A673 (cell line): ENCODE measurements around the gene SPEM1. TPM values are rescaled to one million over a fixed set of nuclear protein-coding genes. Genes with fewer than 3 reads are reported as not detected.
A peak's percentile ranks its signal among the peaks of the same experiment; 100 is the strongest.

Experiments used
- BruUV-seq: library from RNA; stranded (reverse); fragments of 400-500 nt; replicated peaks from 2 replicates; lab custom pipeline; 2021; lab: Mats Ljungman, UMichigan
- CTCF ChIA-PET: fragments of 300-600 bp; sonication (Branson Sonifier 250); formaldehyde crosslinking; loops from one replicate; lab custom pipeline; 2022; ENCODE audit warnings: antibody characterized with exemption; lab: Charles Lee
- POLR2A ChIA-PET: fragments of 300-600 bp; sonication (Branson Sonifier 250); formaldehyde crosslinking; loops from one replicate; lab custom pipeline; 2022; ENCODE audit warnings: antibody characterized with exemption; ENCODE audit not compliant: low non-redundant PET; lab: Charles Lee
- DNase-seq: peaks from one replicate; pipeline ENCODE4 v3.0.0-alpha.2; 2015; ENCODE audit warnings: low spot score
- H3K27ac ChIP-seq: fragments of 200-600 bp; sonication (generic); 2 replicates; pipeline ENCODE4 v1.5.1; 2016; ENCODE audit warnings: mixed run types, low read depth, mild to moderate bottlenecking, mixed read lengths, antibody characterized with exemption, low read length; ENCODE audit not compliant: poor library complexity, severe bottlenecking
- H3K27me3 ChIP-seq: fragments of 200-600 bp; sonication (generic); replicated peaks from 2 replicates; pipeline ENCODE4 v1.6.1; 2017; ENCODE audit warnings: mixed run types, low read depth, mild to moderate bottlenecking, mixed read lengths, antibody characterized with exemption, low read length; ENCODE audit not compliant: insufficient read depth, poor library complexity
- H3K36me3 ChIP-seq: fragments of 200-600 bp; sonication (generic); 2 replicates; pipeline ENCODE4 v1.6.1; 2016; ENCODE audit warnings: mixed run types, mild to moderate bottlenecking, mixed read lengths, antibody characterized with exemption, low read length; ENCODE audit not compliant: insufficient read depth, poor library complexity, severe bottlenecking
- H3K4me1 ChIP-seq: fragments of 200-600 bp; sonication (generic); 2 replicates; pipeline ENCODE4 v1.6.1; 2017; ENCODE audit warnings: mixed run types, mild to moderate bottlenecking, mixed read lengths, antibody characterized with exemption, low read length; ENCODE audit not compliant: insufficient read depth, poor library complexity, severe bottlenecking
- H3K4me3 ChIP-seq: fragments of 200-600 bp; sonication (generic); 2 replicates; pipeline ENCODE4 v1.5.1; 2016; ENCODE audit warnings: low read depth, mixed run types, mild to moderate bottlenecking, mixed read lengths, low read length; ENCODE audit not compliant: poor library complexity, severe bottlenecking
- H3K9me3 ChIP-seq: fragments of 200-600 bp; sonication (generic); 2 replicates; pipeline ENCODE4 v1.6.1; 2016; ENCODE audit warnings: mixed run types, low read depth, mild to moderate bottlenecking, mixed read lengths, antibody characterized with exemption, low read length; ENCODE audit not compliant: poor library complexity, severe bottlenecking
- CTCF ChIP-seq: fragments of 300-800, 200-600 bp; sonication (generic); conservative IDR thresholded peaks from 2 replicates; pipeline ENCODE4 v1.5.1; 2017; ENCODE audit warnings: low read depth, mild to moderate bottlenecking, antibody characterized with exemption, low read length, moderate library complexity, mixed read lengths
- EZH2 ChIP-seq: fragments of 200-600 bp; sonication (generic); IDR thresholded peaks from 2 replicates; pipeline ENCODE4 v1.6.1; 2017; ENCODE audit warnings: borderline replicate concordance, low read depth, mild to moderate bottlenecking, mixed read lengths, antibody characterized with exemption, low read length; ENCODE audit not compliant: poor library complexity, severe bottlenecking
- intact Hi-C: fragments of 100-400 bp; cut with micrococcal nuclease; formaldehyde crosslinking; loops from one replicate; pipeline ENCODE4 v1.10.0; 2022; ENCODE audit not compliant: unreplicated experiment
- total RNA-seq: library from RNA; stranded (reverse); gene quantifications from 2 replicates; pipeline ENCODE4 v1.2.3, GENCODE V29; 2021

SPEM1 gene
- total RNA-seq, 1 experiment from 2014 or later = 0.43 TPM

DNA sequence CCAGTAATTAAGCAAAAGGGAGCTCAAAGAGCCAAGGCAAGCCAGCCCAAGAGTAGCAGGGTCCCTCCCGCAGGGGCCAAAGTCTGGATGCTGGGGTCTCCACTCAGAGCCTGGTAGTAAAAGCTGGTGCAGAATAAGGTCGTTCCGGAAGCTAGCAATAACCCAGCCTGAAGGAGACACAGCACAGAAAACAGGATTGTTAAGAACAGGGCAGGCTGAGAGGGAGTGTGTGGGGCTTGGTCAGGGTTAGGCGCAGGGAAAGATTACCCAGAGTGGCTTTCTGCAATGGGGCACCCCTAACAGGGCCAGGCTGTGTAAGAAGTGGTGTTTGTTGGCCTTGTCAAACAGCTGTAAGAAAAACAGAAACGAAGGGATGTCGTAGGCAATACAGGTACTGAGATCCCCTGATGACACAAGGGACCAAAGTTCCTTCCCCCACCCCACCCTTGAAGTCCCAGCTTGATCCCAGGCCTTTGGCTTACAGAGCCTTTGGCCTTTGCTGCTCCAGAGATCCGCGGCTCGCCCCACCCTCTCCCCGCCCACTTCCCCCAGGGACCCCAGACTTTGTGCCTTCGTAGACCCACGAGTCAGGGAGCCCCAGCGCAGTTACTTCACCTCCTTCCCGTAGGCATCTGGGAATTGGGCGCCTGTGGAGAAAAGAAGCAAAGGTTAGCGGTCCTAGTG lies 16.9 kb upstream of the SPEM1 start:
- ChIA-PET POLR2A (interaction anchor here (1.3 kb wide), 1 partner anchor 32 kb away, joined by 5 read pairs; the partner anchor contains the start of gene TMEM102), CTCF (interaction anchor here (1.2 to 1.5 kb wide), 2 partner anchors 9 to 34 kb away, joined by 6 to 7 read pairs; partner anchors contain the start of gene PLSCR3)
- no peak for TF ChIP-seq CTCF
- TF ChIP-seq EZH2 = no peak
- H3K4me1 ChIP-seq = peaks cover 17% of the 10 kb centered on the region
- no peaks in the 10 kb centered on the region for H3K9me3 ChIP-seq
- peak; percentile 55 for DNase-seq
- H3K27ac ChIP-seq = peak overlapping the region; percentile 81
- H3K27me3 ChIP-seq = no peaks in the 10 kb centered on the region
- no peaks in the 10 kb centered on the region for H3K36me3 ChIP-seq
- TSS peak; percentile 85 for BruUV-seq
- intact Hi-C loops = no loop called here
- peak overlapping the region; percentile 61 for H3K4me3 ChIP-seq

DNA sequence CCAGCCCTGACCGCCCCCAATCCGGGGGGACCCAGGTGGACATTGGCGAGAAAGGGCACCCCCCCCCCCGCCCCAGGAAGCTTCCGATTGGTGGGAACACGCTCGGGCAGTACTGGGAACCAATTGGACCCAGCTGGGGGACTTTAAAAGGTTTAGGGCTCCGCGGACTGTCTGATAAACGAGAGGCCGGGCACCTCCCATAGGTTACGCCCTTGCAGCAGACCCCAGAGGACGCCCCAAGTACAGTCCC lies 16.5 kb upstream of the SPEM1 start:
- H3K9me3 ChIP-seq = no peaks in the 10 kb centered on the region
- H3K36me3 ChIP-seq = no peaks in the 10 kb centered on the region
- TF ChIP-seq CTCF = no peak
- TF ChIP-seq EZH2 = no peak
- intact Hi-C loops = no loop called here
- H3K27ac ChIP-seq = peak overlapping the region; percentile 81
- peak overlapping the region; percentile 61 for H3K4me3 ChIP-seq
- H3K27me3 ChIP-seq = no peaks in the 10 kb centered on the region
- H3K4me1 ChIP-seq = peaks cover 17% of the 10 kb centered on the region
- DNase-seq = no peak
- ChIA-PET CTCF (interaction anchor here (0.6 to 1.5 kb wide), 9 partner anchors 9 to 458 kb away, joined by 3 to 7 read pairs (median 4); partner anchors contain the start of genes GABARAP and PLSCR3), POLR2A (interaction anchor here (0.8 to 1.3 kb wide), 2 partner anchors 32 to 74 kb away, joined by 4 to 5 read pairs; partner anchors contain the start of genes NEURL4 and TMEM102)
- BruUV-seq = no TSS peak

DNA sequence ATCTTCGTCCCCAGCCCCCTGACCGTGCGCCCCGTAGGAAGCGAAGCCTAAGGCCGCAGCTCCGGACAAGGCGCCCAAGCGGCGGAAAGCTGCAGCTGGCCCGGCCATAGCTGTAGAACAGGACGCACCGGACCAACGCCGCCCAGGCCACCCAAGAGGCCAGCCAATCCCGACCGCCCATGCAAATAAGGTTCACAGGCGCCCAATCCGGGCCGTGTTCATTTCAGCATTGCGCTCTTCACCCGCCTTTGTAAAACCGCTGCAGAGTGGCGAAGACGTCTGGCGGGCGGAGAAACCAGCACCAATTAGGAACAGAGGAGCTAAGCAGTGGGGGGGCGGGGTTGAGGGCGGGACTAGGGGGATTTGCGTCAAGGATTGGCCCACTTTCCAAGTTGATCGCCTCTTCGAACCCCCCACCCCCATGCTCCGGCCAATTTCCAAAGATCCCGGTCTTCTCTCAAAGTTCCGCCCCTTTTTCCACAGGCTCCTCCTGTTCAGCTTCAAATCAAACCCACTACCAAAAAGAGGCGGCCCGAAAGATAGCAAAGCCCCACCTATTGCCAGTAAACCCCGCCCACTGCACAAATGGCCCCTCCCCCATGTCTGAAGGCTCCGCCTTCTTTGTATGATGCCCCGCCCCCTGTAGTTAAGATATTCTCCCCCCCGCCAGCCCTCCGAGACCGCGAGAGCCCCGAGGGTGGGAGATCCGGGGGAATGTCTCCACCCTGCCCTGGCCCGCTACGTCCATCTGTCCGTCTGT lies 16.0 kb upstream of the SPEM1 start, which contains the start of gene TMEM256:
Gene TMEM256, minus strand, starts transcription at position 121 of the 760 bp plus-strand sequence. Its CDS starts 13 bp downstream, at position 108.
- no peaks in the 10 kb centered on the region for H3K27me3 ChIP-seq
- H3K36me3 ChIP-seq = no peaks in the 10 kb centered on the region
- intact Hi-C loops = loop anchor here (1.0 kb wide), 1 partner anchor 31 kb away; the partner anchor contains the start of gene TMEM102
- BruUV-seq = no TSS peak
- peak within 1 kb of the TSS; percentile 61 for H3K4me3 ChIP-seq
- POLR2A ChIA-PET = interaction anchor here (0.6 to 1.3 kb wide), 5 partner anchors 10 to 438 kb away, joined by 3 to 8 read pairs (median 4); partner anchors contain the start of genes NEURL4, PLSCR3 and TMEM102
- TF ChIP-seq CTCF (no peak), EZH2 (no peak)
- DNase-seq = peak; percentile 100
- H3K27ac ChIP-seq = peak within 1 kb of the TSS; percentile 87
- CTCF ChIA-PET = interaction anchor here (0.6 to 1.5 kb wide), 10 partner anchors 10 to 458 kb away, joined by 3 to 7 read pairs (median 4); partner anchors contain the start of genes GABARAP and PLSCR3
- H3K9me3 ChIP-seq = no peaks in the 10 kb centered on the region
- peaks cover 17% of the 10 kb centered on the region for H3K4me1 ChIP-seq
